Type B pancreatic cell (in vitro differentiated cells): ENCODE results near the gene LAMC3. TPM values are rescaled to one million over a fixed set of nuclear protein-coding genes. Genes with fewer than 3 reads are reported as not detected.

Source experiments
- DNase-seq: peaks from one replicate; pipeline ENCODE4 v3.0.0; 2021; ENCODE audit warnings: mixed read lengths; ENCODE audit not compliant: unreplicated experiment; ENCODE audit errors: extremely low spot score
- H3K27ac Mint-ChIP-seq: 2 replicates; pipeline ENCODE4 v1.8.0; 2021; ENCODE audit warnings: mild to moderate bottlenecking, mixed read lengths
- H3K27me3 Mint-ChIP-seq: 2 replicates; pipeline ENCODE4 v1.8.0; 2021; ENCODE audit warnings: mixed read lengths
- H3K36me3 Mint-ChIP-seq: 2 replicates; pipeline ENCODE4 v1.8.0; 2021; ENCODE audit warnings: mixed read lengths
- H3K4me1 Mint-ChIP-seq: one replicate; pipeline ENCODE4 v1.8.0; 2021; ENCODE audit warnings: mixed read lengths; ENCODE audit not compliant: unreplicated experiment
- H3K4me3 Mint-ChIP-seq: 2 replicates; pipeline ENCODE4 v1.8.0; 2021; ENCODE audit warnings: mild to moderate bottlenecking, mixed read lengths
- H3K9me3 Mint-ChIP-seq: 2 replicates; pipeline ENCODE4 v1.8.0; 2021; ENCODE audit warnings: mixed read lengths
- CTCF ChIP-seq: fragments of 200-600 bp; sonication (generic); conservative IDR thresholded peaks from 2 replicates; pipeline ENCODE4 v1.5.0; 2021; ENCODE audit warnings: antibody characterized with exemption, mild to moderate bottlenecking
- total RNA-seq: library from RNA; stranded (reverse); gene quantifications from 2 replicates; pipeline ENCODE4 v1.2.1, GENCODE V29; 2021; ENCODE audit warnings: low replicate concordance

The LAMC3 gene
- total RNA-seq, 1 donor from 2014 or later = 7.2 TPM

- peaks cover 34% of the 10 kb centered on the region for H3K4me1 Mint-ChIP-seq
- H3K9me3 Mint-ChIP-seq = no peaks in the 10 kb centered on the region
- H3K27ac Mint-ChIP-seq = no peak overlapping the region
- H3K27me3 Mint-ChIP-seq = peaks cover 23% of the 10 kb centered on the region
- H3K36me3 Mint-ChIP-seq = no peaks in the 10 kb centered on the region
- H3K4me3 Mint-ChIP-seq = no peak overlapping the region
- no peak for TF ChIP-seq CTCF
- no peak for DNase-seq
These were observed 21.9 kb upstream of the LAMC3 start for GRCh38 chr9:130987054-130987453.

DNA sequence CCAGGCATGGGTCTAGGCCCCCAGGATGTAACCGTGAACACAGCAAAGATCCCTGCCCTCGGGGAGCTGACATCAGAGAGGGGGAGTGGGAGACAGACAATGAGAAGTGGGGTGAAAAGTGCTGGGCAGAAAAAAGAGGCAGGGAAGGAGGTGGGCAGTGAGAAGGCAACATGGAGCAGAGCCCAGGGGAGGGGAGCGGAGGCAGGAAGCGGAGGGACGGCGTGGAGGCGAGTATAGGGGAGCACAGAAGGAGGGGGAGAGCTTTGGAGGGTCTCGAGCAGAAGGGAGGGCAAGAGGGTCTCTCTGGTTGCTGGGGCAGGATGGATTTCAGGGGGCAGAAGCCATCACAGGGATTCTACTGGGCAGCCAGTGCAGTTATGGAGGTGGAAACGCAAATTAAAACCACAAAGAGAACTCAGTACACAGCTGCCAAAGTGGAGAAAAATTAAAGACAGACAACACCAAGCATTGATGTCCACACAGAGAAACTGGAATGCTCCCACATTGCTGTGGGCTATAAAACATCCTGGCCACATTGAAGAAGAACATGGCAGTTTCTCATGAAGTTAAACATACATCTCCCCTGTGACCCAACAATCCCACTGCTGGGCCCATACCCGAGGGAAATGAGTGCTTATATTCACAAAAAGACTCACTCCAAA, 21.1 kb upstream of the LAMC3 start:
- H3K27ac Mint-ChIP-seq = no peak overlapping the region
- no peak overlapping the region for H3K4me3 Mint-ChIP-seq
- H3K36me3 Mint-ChIP-seq = no peaks in the 10 kb centered on the region

DNA sequence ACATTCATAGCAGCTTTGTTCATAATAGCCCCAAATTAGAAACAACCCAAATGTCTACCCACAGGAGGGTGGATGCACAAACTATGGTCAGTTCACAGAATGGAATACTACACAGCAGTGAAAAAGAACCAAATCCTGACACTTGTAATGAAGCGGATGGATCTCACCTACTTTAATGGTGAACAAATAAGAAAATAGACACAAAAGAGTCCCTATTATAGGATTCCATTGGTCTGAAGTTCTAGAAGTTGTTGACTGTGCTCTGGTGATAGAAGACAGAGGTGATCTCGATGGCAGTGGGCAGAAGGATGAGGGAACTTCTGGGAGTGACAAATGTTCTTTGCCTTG, 20.6 kb upstream of the LAMC3 start:
- no peak overlapping the region for H3K4me3 Mint-ChIP-seq
- peaks cover 23% of the 10 kb centered on the region for H3K27me3 Mint-ChIP-seq

More for the DNA sequence above, 21.1 kb upstream of the LAMC3 start:
- no peak for TF ChIP-seq CTCF
- DNase-seq = no peak
- Mint-ChIP-seq H3K9me3 (no peaks in the 10 kb centered on the region), H3K4me1 (peaks cover 38% of the 10 kb centered on the region), H3K27me3 (peaks cover 23% of the 10 kb centered on the region)

DNA sequence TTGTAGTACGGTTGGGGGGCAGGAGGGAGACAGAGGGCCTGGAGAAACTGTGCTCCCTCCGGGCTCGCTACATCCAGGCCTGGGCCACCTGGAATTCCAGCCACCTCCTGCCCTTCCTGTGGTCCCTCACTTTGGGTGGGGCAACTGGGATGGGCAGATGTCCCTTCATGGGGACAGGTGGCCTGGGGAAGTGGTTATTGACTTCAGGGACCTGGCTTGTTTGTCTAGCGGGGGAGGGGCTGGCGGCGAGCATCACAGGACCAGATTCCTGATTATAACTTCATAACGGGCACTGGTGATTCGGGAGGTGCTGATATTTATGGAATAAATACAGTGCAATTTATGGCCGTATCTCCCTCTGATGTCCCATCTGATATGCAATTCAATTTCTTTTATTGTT, 20.1 kb upstream of the LAMC3 start:
- H3K27me3 Mint-ChIP-seq = peaks cover 23% of the 10 kb centered on the region
- no peak overlapping the region for H3K27ac Mint-ChIP-seq
- H3K4me1 Mint-ChIP-seq = peaks cover 38% of the 10 kb centered on the region
- H3K4me3 Mint-ChIP-seq = no peak overlapping the region
- TF ChIP-seq CTCF = no peak
- no peaks in the 10 kb centered on the region for H3K36me3 Mint-ChIP-seq
- no peaks in the 10 kb centered on the region for H3K9me3 Mint-ChIP-seq
- no peak for DNase-seq

More for the DNA sequence above, 20.6 kb upstream of the LAMC3 start:
- no peak for DNase-seq
- Mint-ChIP-seq H3K9me3 (no peaks in the 10 kb centered on the region), H3K36me3 (no peaks in the 10 kb centered on the region), H3K27ac (no peak overlapping the region), H3K4me1 (peaks cover 38% of the 10 kb centered on the region)
- no peak for TF ChIP-seq CTCF

DNA sequence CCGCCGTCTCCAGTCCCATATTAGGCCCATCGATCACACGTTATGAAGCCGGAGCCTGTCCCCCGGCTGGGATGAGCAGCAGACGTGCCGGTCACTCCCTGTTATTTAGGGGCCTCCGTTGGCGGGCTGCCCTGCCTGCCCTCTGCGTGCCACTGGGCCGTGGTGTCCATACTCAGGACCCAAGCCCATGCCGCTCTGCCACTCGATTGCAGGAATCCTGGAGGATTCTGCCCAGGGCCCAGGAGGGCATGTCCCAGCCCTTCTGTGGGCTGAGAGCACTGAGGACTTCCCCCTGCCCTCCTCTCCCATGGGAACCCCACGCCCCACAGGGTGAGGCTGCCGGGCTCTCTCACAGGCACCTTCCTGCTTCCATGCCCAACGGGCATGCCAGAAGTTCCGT, 19.6 kb upstream of the LAMC3 start:
- Mint-ChIP-seq H3K4me3 (no peak overlapping the region), H3K27ac (no peak overlapping the region)
- TF ChIP-seq CTCF = no peak

More for the DNA sequence above, 19.6 kb upstream of the LAMC3 start:
- H3K4me1 Mint-ChIP-seq = peaks cover 35% of the 10 kb centered on the region
- DNase-seq = no peak
- no peaks in the 10 kb centered on the region for H3K36me3 Mint-ChIP-seq
- no peaks in the 10 kb centered on the region for H3K9me3 Mint-ChIP-seq
- peaks cover 25% of the 10 kb centered on the region for H3K27me3 Mint-ChIP-seq
